Measurements from ENCODE around the gene PTPRN2. TPM values are rescaled to one million over a fixed set of nuclear protein-coding genes. Genes with fewer than 3 reads are reported as not detected.
A peak's percentile ranks its signal among the peaks of the same experiment; 100 is the strongest.

PTPRN2 gene
- total and polyA plus RNA-seq, 9 of the 15 experiments (the other 6 are each of a cell fraction or from before 2014, with no cell fraction given) = not detected

DNA sequence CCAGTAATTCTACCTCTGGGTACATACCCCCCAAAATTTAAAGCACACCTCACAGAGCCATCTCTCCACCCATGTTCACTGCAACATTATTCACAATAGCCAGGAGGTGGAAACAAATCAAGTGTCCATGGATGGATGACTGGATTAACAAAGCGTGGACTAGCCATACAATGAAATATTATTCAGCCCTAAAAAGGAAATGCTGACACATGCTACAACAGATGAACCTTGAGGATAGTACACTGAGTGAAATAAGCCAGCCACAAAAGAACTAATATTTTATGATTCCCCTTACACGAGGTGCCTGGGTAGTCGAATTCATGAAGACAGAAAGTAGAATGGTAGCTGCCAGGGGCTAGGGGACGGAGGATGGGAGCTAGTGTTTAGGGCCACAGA is 31.1 kb upstream of the PTPRN2 start (continued):
- TF ChIP-seq, protein P1, sequence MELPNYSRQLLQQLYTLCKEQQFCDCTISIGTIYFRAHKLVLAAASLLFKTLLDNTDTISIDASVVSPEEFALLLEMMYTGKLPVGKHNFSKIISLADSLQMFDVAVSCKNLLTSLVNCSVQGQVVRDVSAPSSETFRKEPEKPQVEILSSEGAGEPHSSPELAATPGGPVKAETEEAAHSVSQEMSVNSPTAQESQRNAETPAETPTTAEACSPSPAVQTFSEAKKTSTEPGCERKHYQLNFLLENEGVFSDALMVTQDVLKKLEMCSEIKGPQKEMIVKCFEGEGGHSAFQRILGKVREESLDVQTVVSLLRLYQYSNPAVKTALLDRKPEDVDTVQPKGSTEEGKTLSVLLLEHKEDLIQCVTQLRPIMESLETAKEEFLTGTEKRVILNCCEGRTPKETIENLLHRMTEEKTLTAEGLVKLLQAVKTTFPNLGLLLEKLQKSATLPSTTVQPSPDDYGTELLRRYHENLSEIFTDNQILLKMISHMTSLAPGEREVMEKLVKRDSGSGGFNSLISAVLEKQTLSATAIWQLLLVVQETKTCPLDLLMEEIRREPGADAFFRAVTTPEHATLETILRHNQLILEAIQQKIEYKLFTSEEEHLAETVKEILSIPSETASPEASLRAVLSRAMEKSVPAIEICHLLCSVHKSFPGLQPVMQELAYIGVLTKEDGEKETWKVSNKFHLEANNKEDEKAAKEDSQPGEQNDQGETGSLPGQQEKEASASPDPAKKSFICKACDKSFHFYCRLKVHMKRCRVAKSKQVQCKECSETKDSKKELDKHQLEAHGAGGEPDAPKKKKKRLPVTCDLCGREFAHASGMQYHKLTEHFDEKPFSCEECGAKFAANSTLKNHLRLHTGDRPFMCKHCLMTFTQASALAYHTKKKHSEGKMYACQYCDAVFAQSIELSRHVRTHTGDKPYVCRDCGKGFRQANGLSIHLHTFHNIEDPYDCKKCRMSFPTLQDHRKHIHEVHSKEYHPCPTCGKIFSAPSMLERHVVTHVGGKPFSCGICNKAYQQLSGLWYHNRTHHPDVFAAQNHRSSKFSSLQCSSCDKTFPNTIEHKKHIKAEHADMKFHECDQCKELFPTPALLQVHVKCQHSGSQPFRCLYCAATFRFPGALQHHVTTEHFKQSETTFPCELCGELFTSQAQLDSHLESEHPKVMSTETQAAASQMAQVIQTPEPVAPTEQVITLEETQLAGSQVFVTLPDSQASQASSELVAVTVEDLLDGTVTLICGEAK (IDR thresholded peaks at IDR 0.05) = no peak
- TF ChIP-seq, protein P1 (CRISPR knock-in tag; IDR thresholded peaks at IDR 0.05) = no peak
- TF ChIP-seq POLR3G (IDR thresholded peaks at IDR 0.05; ENCODE audit: extremely low read depth, insufficient read length, insufficient replicate concordance) (no peak), BDP1 (IDR thresholded peaks at IDR 0.05; ENCODE audit: insufficient read depth, insufficient read length) (no peak), ZNF146 (CRISPR knock-in tag; IDR thresholded peaks at IDR 0.05; ENCODE audit: unreplicated experiment) (peak; percentile 87), ZNF316 (IDR thresholded peaks at IDR 0.05) (peak; percentile 62; the same call in 1 of the 2 replicates), MAFK (IDR thresholded peaks at IDR 0.05; ENCODE audit: low read length) (0 out of 2 replicates have a peak, but pooled peaks have one; percentile 18), MTA3 (IDR thresholded peaks at IDR 0.05; ENCODE audit: borderline replicate concordance) (no peak), ZNF347 (CRISPR knock-in tag; IDR thresholded peaks at IDR 0.05; ENCODE audit: low read depth) (no peak), ZNF551 (CRISPR knock-in tag; IDR thresholded peaks at IDR 0.05) (no peak), FOSL1 (tag; conservative IDR thresholded peaks at IDR 0.05) (no peak), WHSC1 (IDR thresholded peaks at IDR 0.05; ENCODE audit: low read length) (no peak), TFAM (CRISPR knock-in tag; conservative IDR thresholded peaks at IDR 0.05) (no peak)
- TF ChIP-seq, protein P2, sequence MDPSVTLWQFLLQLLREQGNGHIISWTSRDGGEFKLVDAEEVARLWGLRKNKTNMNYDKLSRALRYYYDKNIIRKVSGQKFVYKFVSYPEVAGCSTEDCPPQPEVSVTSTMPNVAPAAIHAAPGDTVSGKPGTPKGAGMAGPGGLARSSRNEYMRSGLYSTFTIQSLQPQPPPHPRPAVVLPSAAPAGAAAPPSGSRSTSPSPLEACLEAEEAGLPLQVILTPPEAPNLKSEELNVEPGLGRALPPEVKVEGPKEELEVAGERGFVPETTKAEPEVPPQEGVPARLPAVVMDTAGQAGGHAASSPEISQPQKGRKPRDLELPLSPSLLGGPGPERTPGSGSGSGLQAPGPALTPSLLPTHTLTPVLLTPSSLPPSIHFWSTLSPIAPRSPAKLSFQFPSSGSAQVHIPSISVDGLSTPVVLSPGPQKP (CRISPR knock-in tag; IDR thresholded peaks at IDR 0.05) = no peak
- TF ChIP-seq, protein P3, sequence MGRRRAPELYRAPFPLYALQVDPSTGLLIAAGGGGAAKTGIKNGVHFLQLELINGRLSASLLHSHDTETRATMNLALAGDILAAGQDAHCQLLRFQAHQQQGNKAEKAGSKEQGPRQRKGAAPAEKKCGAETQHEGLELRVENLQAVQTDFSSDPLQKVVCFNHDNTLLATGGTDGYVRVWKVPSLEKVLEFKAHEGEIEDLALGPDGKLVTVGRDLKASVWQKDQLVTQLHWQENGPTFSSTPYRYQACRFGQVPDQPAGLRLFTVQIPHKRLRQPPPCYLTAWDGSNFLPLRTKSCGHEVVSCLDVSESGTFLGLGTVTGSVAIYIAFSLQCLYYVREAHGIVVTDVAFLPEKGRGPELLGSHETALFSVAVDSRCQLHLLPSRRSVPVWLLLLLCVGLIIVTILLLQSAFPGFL (CRISPR knock-in tag; IDR thresholded peaks at IDR 0.05) = no peak
- TF ChIP-seq, protein P4, sequence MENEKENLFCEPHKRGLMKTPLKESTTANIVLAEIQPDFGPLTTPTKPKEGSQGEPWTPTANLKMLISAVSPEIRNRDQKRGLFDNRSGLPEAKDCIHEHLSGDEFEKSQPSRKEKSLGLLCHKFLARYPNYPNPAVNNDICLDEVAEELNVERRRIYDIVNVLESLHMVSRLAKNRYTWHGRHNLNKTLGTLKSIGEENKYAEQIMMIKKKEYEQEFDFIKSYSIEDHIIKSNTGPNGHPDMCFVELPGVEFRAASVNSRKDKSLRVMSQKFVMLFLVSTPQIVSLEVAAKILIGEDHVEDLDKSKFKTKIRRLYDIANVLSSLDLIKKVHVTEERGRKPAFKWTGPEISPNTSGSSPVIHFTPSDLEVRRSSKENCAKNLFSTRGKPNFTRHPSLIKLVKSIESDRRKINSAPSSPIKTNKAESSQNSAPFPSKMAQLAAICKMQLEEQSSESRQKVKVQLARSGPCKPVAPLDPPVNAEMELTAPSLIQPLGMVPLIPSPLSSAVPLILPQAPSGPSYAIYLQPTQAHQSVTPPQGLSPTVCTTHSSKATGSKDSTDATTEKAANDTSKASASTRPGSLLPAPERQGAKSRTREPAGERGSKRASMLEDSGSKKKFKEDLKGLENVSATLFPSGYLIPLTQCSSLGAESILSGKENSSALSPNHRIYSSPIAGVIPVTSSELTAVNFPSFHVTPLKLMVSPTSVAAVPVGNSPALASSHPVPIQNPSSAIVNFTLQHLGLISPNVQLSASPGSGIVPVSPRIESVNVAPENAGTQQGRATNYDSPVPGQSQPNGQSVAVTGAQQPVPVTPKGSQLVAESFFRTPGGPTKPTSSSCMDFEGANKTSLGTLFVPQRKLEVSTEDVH (IDR thresholded peaks at IDR 0.05; ENCODE audit: low read depth, partially characterized antibody) = no peak
